C4-2B (cell line): ENCODE measurements around the gene NPPA.

Source experiments
- ZFX ChIP-seq: fragments of 450-650 bp; IDR thresholded peaks from 2 replicates; pipeline ENCODE4 v1.6.1; 2017
- TF ChIP-seq, protein P1 (sequence below): fragments of 450-650 bp; conservative IDR thresholded peaks from 2 replicates; pipeline ENCODE4 v1.5.1; 2017; ENCODE audit warnings: mild to moderate bottlenecking

DNA sequence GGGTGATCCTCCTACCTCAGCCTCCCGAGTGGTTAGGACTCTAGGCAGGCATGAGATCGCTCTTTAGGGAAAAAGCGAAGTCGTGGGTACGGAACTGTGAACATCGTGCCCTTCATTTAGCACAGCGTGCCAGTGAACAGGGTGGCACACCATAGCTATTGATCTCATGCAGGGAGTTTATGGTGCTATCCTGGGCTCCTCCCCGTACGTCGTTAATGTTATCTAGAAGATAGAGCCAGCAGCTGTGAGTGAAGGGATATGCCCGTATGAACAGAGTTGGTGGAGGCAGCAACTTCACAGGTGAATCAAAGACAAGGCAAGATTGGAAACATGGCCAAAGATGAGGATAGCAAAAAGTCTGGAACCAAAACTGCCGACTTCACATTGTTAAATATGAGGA is 30.4 kb downstream of the NPPA start:
- no peak for TF ChIP-seq ZFX
- TF ChIP-seq, protein P1, sequence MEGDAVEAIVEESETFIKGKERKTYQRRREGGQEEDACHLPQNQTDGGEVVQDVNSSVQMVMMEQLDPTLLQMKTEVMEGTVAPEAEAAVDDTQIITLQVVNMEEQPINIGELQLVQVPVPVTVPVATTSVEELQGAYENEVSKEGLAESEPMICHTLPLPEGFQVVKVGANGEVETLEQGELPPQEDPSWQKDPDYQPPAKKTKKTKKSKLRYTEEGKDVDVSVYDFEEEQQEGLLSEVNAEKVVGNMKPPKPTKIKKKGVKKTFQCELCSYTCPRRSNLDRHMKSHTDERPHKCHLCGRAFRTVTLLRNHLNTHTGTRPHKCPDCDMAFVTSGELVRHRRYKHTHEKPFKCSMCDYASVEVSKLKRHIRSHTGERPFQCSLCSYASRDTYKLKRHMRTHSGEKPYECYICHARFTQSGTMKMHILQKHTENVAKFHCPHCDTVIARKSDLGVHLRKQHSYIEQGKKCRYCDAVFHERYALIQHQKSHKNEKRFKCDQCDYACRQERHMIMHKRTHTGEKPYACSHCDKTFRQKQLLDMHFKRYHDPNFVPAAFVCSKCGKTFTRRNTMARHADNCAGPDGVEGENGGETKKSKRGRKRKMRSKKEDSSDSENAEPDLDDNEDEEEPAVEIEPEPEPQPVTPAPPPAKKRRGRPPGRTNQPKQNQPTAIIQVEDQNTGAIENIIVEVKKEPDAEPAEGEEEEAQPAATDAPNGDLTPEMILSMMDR = no peak
